Smooth muscle cell (in vitro differentiated cells): Measurements from ENCODE around the gene C20orf202. TPM values are rescaled to one million over a fixed set of nuclear protein-coding genes. Genes with fewer than 3 reads are reported as not detected.

ENCODE experiments used
- DNase-seq: peaks from one replicate; lab custom pipeline; 2025; ENCODE audit not compliant: unreplicated experiment; lab: John Stamatoyannopoulos, UW
- H2AFZ ChIP-seq: fragments of 200-600 bp; sonication (generic); 2 replicates; pipeline ENCODE4 v1.6.0; 2016; ENCODE audit warnings: antibody characterized with exemption, low read depth, mild to moderate bottlenecking
- H3F3A ChIP-seq: fragments of 200-600 bp; sonication (generic); 2 replicates; pipeline ENCODE4 v1.6.0; 2017; ENCODE audit warnings: antibody characterized with exemption, low read depth
- H3K27ac ChIP-seq: fragments of 200-600 bp; sonication (generic); 2 replicates; pipeline ENCODE4 v1.5.1; 2016; ENCODE audit warnings: low read depth, mild to moderate bottlenecking
- H3K27me3 ChIP-seq: fragments of 200-600 bp; sonication (generic); 2 replicates; pipeline ENCODE4 v1.6.1; 2016; ENCODE audit warnings: low read depth, mild to moderate bottlenecking
- H3K36me3 ChIP-seq: fragments of 200-600 bp; sonication (generic); 2 replicates; pipeline ENCODE4 v1.5.1; 2016; ENCODE audit warnings: low read depth
- H3K4me1 ChIP-seq: fragments of 200-600 bp; sonication (generic); 2 replicates; pipeline ENCODE4 v1.5.1; 2016; ENCODE audit warnings: low read depth
- H3K4me2 ChIP-seq: fragments of 200-600 bp; sonication (generic); 2 replicates; pipeline ENCODE4 v1.6.0; 2016; ENCODE audit warnings: mild to moderate bottlenecking
- H3K4me3 ChIP-seq: fragments of 200-600 bp; sonication (generic); 2 replicates; pipeline ENCODE4 v1.5.1; 2016; ENCODE audit warnings: mild to moderate bottlenecking
- H3K79me2 ChIP-seq: fragments of 200-600 bp; sonication (generic); 2 replicates; pipeline ENCODE4 v1.6.0; 2016; ENCODE audit warnings: low read depth, mild to moderate bottlenecking
- H3K9ac ChIP-seq: fragments of 200-600 bp; sonication (generic); 2 replicates; pipeline ENCODE4 v1.6.0; 2016; ENCODE audit warnings: low read depth
- H3K9me3 ChIP-seq: fragments of 200-600 bp; sonication (generic); replicated peaks from 2 replicates; pipeline ENCODE4 v1.5.1; 2016; ENCODE audit warnings: low read depth
- H4K20me1 ChIP-seq: fragments of 200-600 bp; sonication (generic); 2 replicates; pipeline ENCODE4 v1.6.0; 2016; ENCODE audit warnings: low read depth
- CTCF ChIP-seq: fragments of 200-600 bp; sonication (generic); IDR thresholded peaks from 2 replicates; pipeline ENCODE4 v1.5.1; 2017; ENCODE audit warnings: borderline replicate concordance, mild to moderate bottlenecking, antibody characterized with exemption; ENCODE audit not compliant: insufficient read depth, poor library complexity, severe bottlenecking
- WGBS: methylation state at CpG from one replicate; pipeline ENCODE4 v1.1.7; 2016; ENCODE audit warnings: low lambda C conversion rate; 5-methylcytosine and 5-hydroxymethylcytosine counted together
- polyA plus RNA-seq: library from polyadenylated mRNA; unstranded; fragments of >200 nt; fragmentation: Nextera tagmentation; extraction: Ambion mirVana; gene quantifications from 2 replicates; pipeline ENCODE4 v1.2.1, GENCODE V29; 2016
- total RNA-seq: library from RNA; depleted of rRNA; stranded (reverse); fragments of >200 nt; gene quantifications from 2 replicates; pipeline ENCODE4 v1.2.3, GENCODE V29; 2014

The C20orf202 gene
- not detected in 2 replicates for total RNA-seq
- polyA plus RNA-seq, result not detected in 2 replicates

DNA sequence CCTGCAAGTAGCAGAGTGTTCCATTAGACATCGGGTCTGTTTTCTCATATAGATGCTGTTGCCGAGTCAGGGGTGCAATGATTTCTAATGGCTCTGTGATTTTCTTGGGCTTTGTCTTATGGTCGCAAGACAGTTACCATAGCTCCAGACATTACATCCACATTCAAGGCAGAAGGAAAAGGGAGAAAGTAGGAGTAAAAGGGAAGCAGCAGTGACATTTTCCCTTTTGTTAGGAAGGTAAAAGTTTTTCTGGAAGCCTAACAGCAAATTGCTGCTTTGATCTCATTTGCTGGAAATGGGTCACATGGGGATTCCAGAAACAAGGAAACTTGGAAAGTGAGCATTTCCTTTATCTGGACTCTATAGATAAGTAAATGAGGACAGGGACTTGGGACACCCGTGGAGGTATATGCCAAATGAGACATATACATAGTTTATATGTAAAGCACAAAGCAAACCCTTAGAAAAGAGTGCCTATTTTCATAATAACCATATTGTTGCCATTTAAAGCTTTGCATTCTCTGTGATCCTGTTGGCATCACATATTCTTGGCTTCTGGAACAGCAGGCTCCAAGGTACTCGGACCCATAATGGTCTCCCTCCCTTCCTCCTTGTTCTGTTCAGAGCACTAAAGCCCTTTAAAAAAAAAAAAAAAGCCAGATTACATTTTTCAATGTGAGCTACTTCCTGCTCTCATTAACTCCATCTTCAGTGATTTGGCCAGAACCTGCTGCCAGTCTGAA lies at the start of gene C20orf202:
Gene C20orf202 (plus strand): TSS at position 693 of the 743 bp plus-strand sequence. CDS start 132 bp downstream, outside the sequence.
- Histone ChIP-seq H3K9ac (no peak within 1 kb of the TSS), H3K27ac (no peak within 1 kb of the TSS), H4K20me1 (no peaks in the 10 kb centered on the region), H3K4me1 (no peaks in the 10 kb centered on the region), H2AFZ (no peak within 1 kb of the TSS), H3K36me3 (no peaks in the 10 kb centered on the region), H3K4me3 (no peak within 1 kb of the TSS), H3K9me3 (no peaks in the 10 kb centered on the region), H3K4me2 (no peak within 1 kb of the TSS), H3F3A (no peaks in the 10 kb centered on the region), H3K27me3 (no peaks in the 10 kb centered on the region), H3K79me2 (no peaks in the 10 kb centered on the region)
- no peak for TF ChIP-seq CTCF
- WGBS, result 92% methylated on average over 5 of the region's 5 CpGs
- DNase-seq, result no peak

GRCh38 chr20:1154226-1154625 lies 49.0 kb upstream of the C20orf202 start:
- no peak for DNase-seq
- H3K27me3 ChIP-seq, result no peaks in the 10 kb centered on the region
- no peak overlapping the region for H3K9ac ChIP-seq
- H3K4me3 ChIP-seq, result no peak overlapping the region
- H3K4me2 ChIP-seq, result no peak overlapping the region
- no peak for TF ChIP-seq CTCF
- H3K79me2 ChIP-seq, result peaks cover 6% of the 10 kb centered on the region
- peaks cover 12% of the 10 kb centered on the region for H3K36me3 ChIP-seq
- H3K27ac ChIP-seq, result no peak overlapping the region
- no peaks in the 10 kb centered on the region for H3K4me1 ChIP-seq
- peaks cover 50% of the 10 kb centered on the region for H4K20me1 ChIP-seq
- no peaks in the 10 kb centered on the region for H3K9me3 ChIP-seq
- no peak overlapping the region for H2AFZ ChIP-seq
- no peaks in the 10 kb centered on the region for H3F3A ChIP-seq

- Histone ChIP-seq H4K20me1 (peaks cover 50% of the 10 kb centered on the region), H2AFZ (no peak overlapping the region), H3K4me3 (no peak overlapping the region), H3K4me1 (no peaks in the 10 kb centered on the region), H3K27me3 (no peaks in the 10 kb centered on the region), H3K9ac (no peak overlapping the region), H3K79me2 (peaks cover 2% of the 10 kb centered on the region), H3K36me3 (peaks cover 8% of the 10 kb centered on the region), H3K27ac (no peak overlapping the region), H3F3A (no peaks in the 10 kb centered on the region), H3K9me3 (no peaks in the 10 kb centered on the region), H3K4me2 (no peak overlapping the region)
- WGBS, result 100% methylated on average over 1 of the region's 1 CpG
- no peak for TF ChIP-seq CTCF
- DNase-seq, result no peak
Observed at GRCh38 chr20:1154691-1155090, 48.6 kb upstream of the C20orf202 start.

- Histone ChIP-seq H2AFZ (no peak overlapping the region), H3K9me3 (no peaks in the 10 kb centered on the region), H3K4me1 (no peaks in the 10 kb centered on the region), H3K79me2 (no peaks in the 10 kb centered on the region), H3K9ac (no peak overlapping the region), H3K27ac (no peak overlapping the region), H3F3A (no peaks in the 10 kb centered on the region), H3K4me2 (no peak overlapping the region), H3K36me3 (peaks cover 7% of the 10 kb centered on the region), H3K27me3 (no peaks in the 10 kb centered on the region), H3K4me3 (no peak overlapping the region), H4K20me1 (peaks cover 44% of the 10 kb centered on the region)
- TF ChIP-seq CTCF, result no peak
- DNase-seq, result no peak
- WGBS, result 99% methylated on average over 3 of the region's 3 CpGs
Observed at GRCh38 chr20:1155342-1155741, 47.9 kb upstream of the C20orf202 start.
